ENCODE results near the gene SDK1. TPM values are rescaled to one million over a fixed set of nuclear protein-coding genes. Genes with fewer than 3 reads are reported as not detected.
"Not testable (repeated sequence)": the region's sequence is repeated elsewhere in the genome, so short reads cannot be mapped to it uniquely, and the experiment has no call there.

Gene SDK1
- total and polyA plus RNA-seq, 10 of the 15 experiments (the other 5 are each of a cell fraction or from before 2014, with no cell fraction given) = 0.14 to 0.33 TPM; not detected in 8

DNA sequence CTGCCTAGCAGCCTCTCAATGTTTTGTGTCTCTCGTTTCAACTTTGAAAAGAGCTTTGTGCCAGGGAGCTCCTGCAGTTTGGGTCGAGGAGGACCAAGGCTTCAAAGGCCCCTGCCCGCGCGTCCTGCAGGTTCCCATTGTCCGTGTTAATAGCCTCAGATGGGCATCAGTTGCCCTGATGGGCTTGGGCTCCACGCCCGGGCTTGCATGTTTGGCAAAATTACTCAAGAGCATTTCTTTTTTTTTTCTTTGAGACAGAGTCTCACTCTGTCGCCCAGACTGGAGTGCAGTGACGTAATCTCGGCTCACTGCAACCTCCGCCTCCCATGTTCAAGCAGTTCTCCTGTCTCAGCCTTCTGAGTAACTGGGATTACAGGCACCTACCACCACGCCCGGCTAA, 636.6 kb downstream of the SDK1 start:
- ChIA-PET CTCF (no interaction called here), RAD21 (ENCODE audit: unreplicated experiment) (no interaction called here), POLR2A (no interaction called here), SMC1A (ENCODE audit: uncharacterized antibody, unreplicated experiment) (no interaction called here)
- no peak overlapping the region for H3K4me3 ChIP-seq
- intact Hi-C loops (cut with micrococcal nuclease; ENCODE audit: unreplicated experiment) (no loop called here), in situ Hi-C loops (cut with MboI) (no loop called here)
- no peaks in the 10 kb centered on the region for H3K36me3 ChIP-seq (ENCODE audit: control insufficient read depth in 2 of 2, insufficient read depth in 2 of 2, low read length in 1 of 2)
- no peak overlapping the region for H2AFZ ChIP-seq (ENCODE audit: control insufficient read depth, low read depth, low read length)
- no TSS peak for BruUV-seq (replicated peaks)
- TF ChIP-seq BCL11A (IDR thresholded peaks at IDR 0.05; ENCODE audit: low read depth, low read length) (no peak), ZNF217 (IDR thresholded peaks at IDR 0.05) (no peak)
- WGBS (ENCODE audit: insufficient coverage, insufficient replicate concordance, low lambda C conversion rate, missing lambda C conversion rate) = 62% methylated on average over 14 of the region's 14 CpGs
- no peaks in the 10 kb centered on the region for H4K20me1 ChIP-seq (ENCODE audit: control insufficient read depth, insufficient read depth)
- no peak overlapping the region for H3K9ac ChIP-seq (ENCODE audit: control insufficient read depth, insufficient read depth, low read length)
- no peak for FAIRE-seq
- H3K27me3 ChIP-seq (replicated peaks in 1 of 2; ENCODE audit: control insufficient read depth in 2 of 2, insufficient read depth in 2 of 2, low read length in 1 of 2) = no peaks in the 10 kb centered on the region
- no peaks in the 10 kb centered on the region; the same call in 2 of the 3 replicates for H3K9me3 ChIP-seq (replicated peaks; ENCODE audit: control insufficient read depth, insufficient read depth, low read length)
- H3K27ac ChIP-seq (ENCODE audit: control insufficient read depth, insufficient read depth) = no peak overlapping the region
- no peak for ATAC-seq
- no peak overlapping the region for H3K4me2 ChIP-seq (ENCODE audit: control insufficient read depth, insufficient read depth)
- H3K4me1 ChIP-seq (ENCODE audit: control insufficient read depth, insufficient read depth, low read length) = no peaks in the 10 kb centered on the region
- no peak for DNase-seq (ENCODE audit: low read depth, low spot score)
- H3K79me2 ChIP-seq (ENCODE audit: control insufficient read depth, insufficient read depth, low read length) = no peaks in the 10 kb centered on the region

DNA sequence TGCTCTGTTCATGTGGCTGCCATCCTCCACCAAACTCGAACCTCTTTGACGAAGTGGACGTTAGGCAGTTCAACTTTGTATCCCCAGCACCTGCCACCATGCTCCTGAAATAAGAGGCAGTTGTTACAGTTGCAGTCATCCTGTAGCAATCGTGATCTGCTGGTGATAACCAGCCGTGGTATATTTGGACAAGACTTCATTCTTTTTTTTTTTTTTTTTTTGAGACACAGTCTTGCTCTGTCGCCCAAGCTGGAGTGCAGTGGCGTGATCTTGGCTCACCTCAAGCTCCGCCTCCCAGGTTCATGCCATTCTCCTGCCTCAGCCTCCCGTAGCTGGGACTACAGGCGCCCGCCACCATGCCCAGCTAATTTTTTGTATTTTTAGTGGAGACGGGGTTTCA, 640.7 kb downstream of the SDK1 start:
- H3K79me2 ChIP-seq (ENCODE audit: control insufficient read depth, insufficient read depth, low read length); BruUV-seq (replicated peaks); H2AFZ ChIP-seq (ENCODE audit: control insufficient read depth, low read depth, low read length); H4K20me1 ChIP-seq (ENCODE audit: control insufficient read depth, insufficient read depth); H3K27me3 ChIP-seq (replicated peaks in 1 of 2; ENCODE audit: control insufficient read depth in 2 of 2, insufficient read depth in 2 of 2, low read length in 1 of 2); H3K4me3 ChIP-seq; H3K4me2 ChIP-seq (ENCODE audit: control insufficient read depth, insufficient read depth); CTCF ChIA-PET; in situ Hi-C loops (cut with MboI); H3K36me3 ChIP-seq (ENCODE audit: control insufficient read depth in 2 of 2, insufficient read depth in 2 of 2, low read length in 1 of 2); H3K9me3 ChIP-seq (replicated peaks; ENCODE audit: control insufficient read depth, insufficient read depth, low read length); POLR2A ChIA-PET; SMC1A ChIA-PET (ENCODE audit: uncharacterized antibody, unreplicated experiment); ATAC-seq; RAD21 ChIA-PET (ENCODE audit: unreplicated experiment); H3K9ac ChIP-seq (ENCODE audit: control insufficient read depth, insufficient read depth, low read length); FAIRE-seq; intact Hi-C loops (cut with micrococcal nuclease; ENCODE audit: unreplicated experiment); H3K4me1 ChIP-seq (ENCODE audit: control insufficient read depth, insufficient read depth, low read length); H3K27ac ChIP-seq (ENCODE audit: control insufficient read depth, insufficient read depth); DNase-seq (ENCODE audit: low read depth, low spot score): not testable (repeated sequence)
- 53% methylated on average over 10 of the region's 12 CpGs for WGBS (ENCODE audit: insufficient coverage, insufficient replicate concordance, low lambda C conversion rate, missing lambda C conversion rate)

Data from GM12878 (cell line).